ENCODE measurements around the gene TXNDC9.

DNA sequence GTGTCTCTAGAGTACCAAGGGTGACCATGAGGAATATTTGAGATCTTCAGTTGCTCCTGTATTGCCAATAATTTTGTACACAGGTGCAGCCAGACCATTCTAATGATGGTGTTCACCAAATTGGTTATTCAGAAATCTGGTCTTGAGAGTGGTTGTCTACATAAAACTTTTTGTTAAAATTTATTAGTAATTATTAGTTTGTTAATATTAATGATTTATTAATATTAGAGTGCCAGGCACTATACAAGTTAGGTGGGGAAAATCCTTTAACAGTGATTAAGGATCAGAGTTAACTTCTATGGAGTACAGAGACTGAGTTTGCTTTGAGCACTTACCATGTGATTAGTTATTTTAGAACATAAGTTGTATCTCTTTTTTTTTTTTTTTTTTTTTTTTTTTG, 10.1 kb upstream of the TXNDC9 start:
- TF ChIP-seq, protein P1, sequence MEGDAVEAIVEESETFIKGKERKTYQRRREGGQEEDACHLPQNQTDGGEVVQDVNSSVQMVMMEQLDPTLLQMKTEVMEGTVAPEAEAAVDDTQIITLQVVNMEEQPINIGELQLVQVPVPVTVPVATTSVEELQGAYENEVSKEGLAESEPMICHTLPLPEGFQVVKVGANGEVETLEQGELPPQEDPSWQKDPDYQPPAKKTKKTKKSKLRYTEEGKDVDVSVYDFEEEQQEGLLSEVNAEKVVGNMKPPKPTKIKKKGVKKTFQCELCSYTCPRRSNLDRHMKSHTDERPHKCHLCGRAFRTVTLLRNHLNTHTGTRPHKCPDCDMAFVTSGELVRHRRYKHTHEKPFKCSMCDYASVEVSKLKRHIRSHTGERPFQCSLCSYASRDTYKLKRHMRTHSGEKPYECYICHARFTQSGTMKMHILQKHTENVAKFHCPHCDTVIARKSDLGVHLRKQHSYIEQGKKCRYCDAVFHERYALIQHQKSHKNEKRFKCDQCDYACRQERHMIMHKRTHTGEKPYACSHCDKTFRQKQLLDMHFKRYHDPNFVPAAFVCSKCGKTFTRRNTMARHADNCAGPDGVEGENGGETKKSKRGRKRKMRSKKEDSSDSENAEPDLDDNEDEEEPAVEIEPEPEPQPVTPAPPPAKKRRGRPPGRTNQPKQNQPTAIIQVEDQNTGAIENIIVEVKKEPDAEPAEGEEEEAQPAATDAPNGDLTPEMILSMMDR (IDR thresholded peaks at IDR 0.05 in 4 of 5, conservative IDR thresholded peaks at IDR 0.05 in 1 of 5): no peak
- no peak for TF ChIP-seq POLR2A (IDR thresholded peaks at IDR 0.05)
